Testis (tissue), 2 donors: ENCODE measurements around the gene TP53TG3D.
"Not testable (repeated sequence)": the region's sequence is repeated elsewhere in the genome, so short reads cannot be mapped to it uniquely, and the experiment has no call there.

Source experiments
- POLR2A ChIP-seq: fragments of 450-650 bp; IDR thresholded peaks from one replicate; pipeline ENCODE4 v1.6.1; 2017; ENCODE audit warnings: antibody characterized with exemption, mild to moderate bottlenecking, moderate library complexity
- TF ChIP-seq, protein P1 (sequence below), 3 experiments: fragments of 450-650 bp in 2 of 3; fragments of 200-600 bp in 1 of 3; sonication (generic) in 1 of 3; IDR thresholded peaks; one replicate each; pipeline ENCODE4 v1.5.1; 2016 to 2019; ENCODE audit warnings: antibody characterized with exemption in 3 of 3, mild to moderate bottlenecking in 2 of 3, moderate library complexity in 1 of 3

DNA sequence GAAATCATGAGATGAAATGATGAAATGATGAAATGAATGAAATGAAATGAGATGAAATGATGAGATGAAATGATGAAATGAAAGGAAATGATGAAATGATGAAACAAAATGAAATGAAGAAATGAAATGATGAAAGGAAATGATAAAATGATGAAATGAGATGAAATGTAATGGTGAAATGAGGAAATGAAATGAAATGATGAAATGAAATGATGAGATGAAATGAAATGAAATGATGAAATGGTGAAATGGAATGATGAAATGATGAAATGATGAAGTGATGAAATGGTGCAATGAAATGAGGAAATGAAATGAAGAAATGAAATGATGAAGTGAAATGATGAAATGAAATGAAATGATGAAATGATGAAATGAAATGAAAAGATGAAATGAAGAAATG, 29.9 kb downstream of the TP53TG3D start:
- not testable (repeated sequence) for TF ChIP-seq POLR2A
- TF ChIP-seq, protein P1, sequence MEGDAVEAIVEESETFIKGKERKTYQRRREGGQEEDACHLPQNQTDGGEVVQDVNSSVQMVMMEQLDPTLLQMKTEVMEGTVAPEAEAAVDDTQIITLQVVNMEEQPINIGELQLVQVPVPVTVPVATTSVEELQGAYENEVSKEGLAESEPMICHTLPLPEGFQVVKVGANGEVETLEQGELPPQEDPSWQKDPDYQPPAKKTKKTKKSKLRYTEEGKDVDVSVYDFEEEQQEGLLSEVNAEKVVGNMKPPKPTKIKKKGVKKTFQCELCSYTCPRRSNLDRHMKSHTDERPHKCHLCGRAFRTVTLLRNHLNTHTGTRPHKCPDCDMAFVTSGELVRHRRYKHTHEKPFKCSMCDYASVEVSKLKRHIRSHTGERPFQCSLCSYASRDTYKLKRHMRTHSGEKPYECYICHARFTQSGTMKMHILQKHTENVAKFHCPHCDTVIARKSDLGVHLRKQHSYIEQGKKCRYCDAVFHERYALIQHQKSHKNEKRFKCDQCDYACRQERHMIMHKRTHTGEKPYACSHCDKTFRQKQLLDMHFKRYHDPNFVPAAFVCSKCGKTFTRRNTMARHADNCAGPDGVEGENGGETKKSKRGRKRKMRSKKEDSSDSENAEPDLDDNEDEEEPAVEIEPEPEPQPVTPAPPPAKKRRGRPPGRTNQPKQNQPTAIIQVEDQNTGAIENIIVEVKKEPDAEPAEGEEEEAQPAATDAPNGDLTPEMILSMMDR (IDR thresholded peaks at IDR 0.05): not testable (repeated sequence)
